ENCODE data around the gene RALGAPA1.

RALGAPA1 gene

GRCh38 chr14:35807131-35807961 is 1.7 kb downstream of the RALGAPA1 start:
- no peaks in the 10 kb centered on the region for H3K36me3 ChIP-seq
- no peak overlapping the region for H3K27ac ChIP-seq
- no peak overlapping the region for H3K4me3 ChIP-seq (ENCODE audit: low read depth in 1 of 2, low read length in 1 of 2)
- peaks cover 6 to 9% of the 10 kb centered on the region in 2 experiments for H3K4me1 ChIP-seq (ENCODE audit: control insufficient read depth in 1 of 2, insufficient read depth in 1 of 2, low read depth in 1 of 2, low read length in 1 of 2)
- no peaks in the 10 kb centered on the region for H3K9me3 ChIP-seq
- H3K27me3 ChIP-seq = peaks cover 14% of the 10 kb centered on the region
- no peak for TF ChIP-seq CTCF (IDR thresholded peaks at IDR 0.05)

GRCh38 chr14:35806006-35806907 is 2.8 kb downstream of the RALGAPA1 start:
- Histone ChIP-seq H3K4me1 (ENCODE audit: control insufficient read depth in 1 of 2, insufficient read depth in 1 of 2, low read depth in 1 of 2, low read length in 1 of 2) (peaks cover 6 to 9% of the 10 kb centered on the region in 2 experiments), H3K27ac (no peak overlapping the region), H3K36me3 (no peaks in the 10 kb centered on the region), H3K4me3 (ENCODE audit: low read depth in 1 of 2, low read length in 1 of 2) (no peak overlapping the region), H3K9me3 (no peaks in the 10 kb centered on the region), H3K27me3 (peaks cover 14% of the 10 kb centered on the region)
- TF ChIP-seq CTCF (IDR thresholded peaks at IDR 0.05) = no peak

GRCh38 chr14:35797796-35798195 is 11.3 kb downstream of the RALGAPA1 start:
- TF ChIP-seq CTCF (IDR thresholded peaks at IDR 0.05) = no peak
- H3K27me3 ChIP-seq = no peaks in the 10 kb centered on the region
- no peaks in the 10 kb centered on the region for H3K4me1 ChIP-seq (ENCODE audit: control insufficient read depth in 1 of 2, insufficient read depth in 1 of 2, low read depth in 1 of 2, low read length in 1 of 2)

GRCh38 chr14:35789651-35790050 is 19.4 kb downstream of the RALGAPA1 start:
- Histone ChIP-seq H3K36me3 (no peaks in the 10 kb centered on the region), H3K27ac (no peak overlapping the region), H3K27me3 (no peaks in the 10 kb centered on the region), H3K4me1 (ENCODE audit: control insufficient read depth in 1 of 2, insufficient read depth in 1 of 2, low read depth in 1 of 2, low read length in 1 of 2) (no peaks in the 10 kb centered on the region), H3K9me3 (no peaks in the 10 kb centered on the region), H3K4me3 (ENCODE audit: low read depth in 1 of 2, low read length in 1 of 2) (no peak overlapping the region)
- no peak for TF ChIP-seq CTCF (IDR thresholded peaks at IDR 0.05)

More at GRCh38 chr14:35797796-35798195, 11.3 kb downstream of the RALGAPA1 start:
- Histone ChIP-seq H3K4me3 (ENCODE audit: low read depth in 1 of 2, low read length in 1 of 2) (no peak overlapping the region), H3K36me3 (no peaks in the 10 kb centered on the region), H3K9me3 (no peaks in the 10 kb centered on the region), H3K27ac (no peak overlapping the region)

GRCh38 chr14:35786856-35787255 is 22.2 kb downstream of the RALGAPA1 start:
- H3K4me1 ChIP-seq (ENCODE audit: control insufficient read depth in 1 of 2, insufficient read depth in 1 of 2, low read depth in 1 of 2, low read length in 1 of 2) = no peaks in the 10 kb centered on the region
- no peak for TF ChIP-seq CTCF (IDR thresholded peaks at IDR 0.05)
- H3K4me3 ChIP-seq (ENCODE audit: low read depth in 1 of 2, low read length in 1 of 2) = no peak overlapping the region
- H3K27ac ChIP-seq = no peak overlapping the region
- H3K27me3 ChIP-seq = no peaks in the 10 kb centered on the region
- no peaks in the 10 kb centered on the region for H3K36me3 ChIP-seq
- H3K9me3 ChIP-seq = no peaks in the 10 kb centered on the region

Data from neutrophil (primary cell).